ENCODE data around the gene ZNF277. TPM values are rescaled to one million over a fixed set of nuclear protein-coding genes. Genes with fewer than 3 reads are reported as not detected.

Gene ZNF277
- total and polyA plus RNA-seq, 10 of the 15 experiments (the other 5 are each of a cell fraction or from before 2014, with no cell fraction given), result 10.6 to 33.9 (median 22.0) TPM

DNA sequence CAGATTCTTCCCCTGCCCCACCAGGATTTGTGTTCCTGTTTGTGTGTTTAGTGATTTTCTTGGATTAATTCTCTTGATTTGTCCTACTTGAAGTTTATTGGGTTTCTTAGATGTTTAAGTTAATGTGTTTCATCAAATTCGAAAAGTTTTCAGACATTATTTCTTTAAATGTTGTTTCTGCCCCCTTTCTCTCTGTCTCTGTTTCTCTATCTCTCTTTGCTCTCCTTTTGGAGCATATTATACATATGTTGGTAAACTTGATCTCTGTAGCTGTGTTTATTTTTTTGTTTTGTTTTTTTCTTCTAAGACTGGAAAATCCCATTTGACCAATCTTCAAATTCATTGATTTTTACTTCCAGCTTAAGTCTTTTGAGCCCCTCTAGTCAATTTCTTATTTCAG, 115.6 kb downstream of the ZNF277 start:
- POLR2A ChIA-PET, result no interaction called here
- TF ChIP-seq MEF2B (IDR thresholded peaks at IDR 0.05; ENCODE audit: partially characterized antibody, poor library complexity, severe bottlenecking) (no peak), SMARCA5 (IDR thresholded peaks at IDR 0.05) (no peak), ZNF24 (IDR thresholded peaks at IDR 0.05) (no peak), RFX5 (IDR thresholded peaks at IDR 0.05; ENCODE audit: low read depth, low read length) (no peak), EZH2 (IDR thresholded peaks at IDR 0.05; ENCODE audit: borderline replicate concordance, control insufficient read depth, low read depth, low read length) (no peak), CBX3 (IDR thresholded peaks at IDR 0.05; ENCODE audit: borderline replicate concordance, low read depth) (no peak), HDGF (IDR thresholded peaks at IDR 0.05) (no peak), STAT3 (IDR thresholded peaks at IDR 0.05; ENCODE audit: low read depth, low read length) (no peak), RAD21 (IDR thresholded peaks at IDR 0.05; ENCODE audit: insufficient read depth, low read depth, low read length) (no peak), MTA2 (IDR thresholded peaks at IDR 0.05; ENCODE audit: low read depth) (no peak), NRF1 (conservative IDR thresholded peaks at IDR 0.05; ENCODE audit: low read depth, low read length) (no peak), ZBTB11 (CRISPR knock-in tag; IDR thresholded peaks at IDR 0.05) (no peak), NBN (IDR thresholded peaks at IDR 0.05) (no peak), BRCA1 (IDR thresholded peaks at IDR 0.05; ENCODE audit: low read depth, low read length) (no peak)
- TF ChIP-seq, protein P1, sequence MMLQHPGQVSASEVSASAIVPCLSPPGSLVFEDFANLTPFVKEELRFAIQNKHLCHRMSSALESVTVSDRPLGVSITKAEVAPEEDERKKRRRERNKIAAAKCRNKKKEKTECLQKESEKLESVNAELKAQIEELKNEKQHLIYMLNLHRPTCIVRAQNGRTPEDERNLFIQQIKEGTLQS (IDR thresholded peaks at IDR 0.05; ENCODE audit: borderline replicate concordance, extremely low read depth, low read depth, low read length), result no peak
- TF ChIP-seq, protein P2, sequence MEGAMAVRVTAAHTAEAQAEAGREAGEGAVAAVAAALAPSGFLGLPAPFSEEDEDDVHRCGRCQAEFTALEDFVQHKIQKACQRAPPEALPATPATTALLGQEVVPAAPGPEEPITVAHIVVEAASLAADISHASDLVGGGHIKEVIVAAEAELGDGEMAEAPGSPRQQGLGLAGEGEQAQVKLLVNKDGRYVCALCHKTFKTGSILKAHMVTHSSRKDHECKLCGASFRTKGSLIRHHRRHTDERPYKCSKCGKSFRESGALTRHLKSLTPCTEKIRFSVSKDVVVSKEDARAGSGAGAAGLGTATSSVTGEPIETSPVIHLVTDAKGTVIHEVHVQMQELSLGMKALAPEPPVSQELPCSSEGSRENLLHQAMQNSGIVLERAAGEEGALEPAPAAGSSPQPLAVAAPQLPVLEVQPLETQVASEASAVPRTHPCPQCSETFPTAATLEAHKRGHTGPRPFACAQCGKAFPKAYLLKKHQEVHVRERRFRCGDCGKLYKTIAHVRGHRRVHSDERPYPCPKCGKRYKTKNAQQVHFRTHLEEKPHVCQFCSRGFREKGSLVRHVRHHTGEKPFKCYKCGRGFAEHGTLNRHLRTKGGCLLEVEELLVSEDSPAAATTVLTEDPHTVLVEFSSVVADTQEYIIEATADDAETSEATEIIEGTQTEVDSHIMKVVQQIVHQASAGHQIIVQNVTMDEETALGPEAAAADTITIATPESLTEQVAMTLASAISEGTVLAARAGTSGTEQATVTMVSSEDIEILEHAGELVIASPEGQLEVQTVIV (IDR thresholded peaks at IDR 0.05; ENCODE audit: borderline replicate concordance, partially characterized antibody), result no peak

More for the DNA sequence above, 115.6 kb downstream of the ZNF277 start:
- intact Hi-C loops (cut with micrococcal nuclease; ENCODE audit: unreplicated experiment), result no loop called here
- no peak overlapping the region for H3K4me2 ChIP-seq (ENCODE audit: control insufficient read depth, insufficient read depth)
- SMC1A ChIA-PET (ENCODE audit: uncharacterized antibody, unreplicated experiment), result no interaction called here
- DNase-seq (ENCODE audit: low read depth, low spot score) (no peak), FAIRE-seq (no peak), ATAC-seq (no peak)
- no TSS peak for BruUV-seq (replicated peaks)
- H3K27ac ChIP-seq (ENCODE audit: control insufficient read depth, insufficient read depth), result no peak overlapping the region
- no peaks in the 10 kb centered on the region; a peak in 1 of 4 replicates for H3K36me3 ChIP-seq (ENCODE audit: control insufficient read depth in 2 of 2, insufficient read depth in 2 of 2, low read length in 1 of 2)
- CTCF ChIA-PET, result no interaction called here
- no peaks in the 10 kb centered on the region for H3K4me1 ChIP-seq (ENCODE audit: control insufficient read depth, insufficient read depth, low read length)
- no peak overlapping the region for H3K4me3 ChIP-seq
- RAD21 ChIA-PET (ENCODE audit: unreplicated experiment), result no interaction called here
- no peaks in the 10 kb centered on the region for H3K9me3 ChIP-seq (replicated peaks; ENCODE audit: control insufficient read depth, insufficient read depth, low read length)
- in situ Hi-C loops (cut with MboI), result no loop called here
- H2AFZ ChIP-seq (ENCODE audit: control insufficient read depth, low read depth, low read length), result no peak overlapping the region
- 50% methylated on average over 1 of the region's 1 CpG for WGBS (ENCODE audit: insufficient coverage, insufficient replicate concordance, low lambda C conversion rate, missing lambda C conversion rate)
- H3K9ac ChIP-seq (ENCODE audit: control insufficient read depth, insufficient read depth, low read length), result no peak overlapping the region
- no peaks in the 10 kb centered on the region for H4K20me1 ChIP-seq (ENCODE audit: control insufficient read depth, insufficient read depth)
- H3K79me2 ChIP-seq (ENCODE audit: control insufficient read depth, insufficient read depth, low read length), result no peaks in the 10 kb centered on the region
- no peaks in the 10 kb centered on the region for H3K27me3 ChIP-seq (replicated peaks in 1 of 2; ENCODE audit: control insufficient read depth in 2 of 2, insufficient read depth in 2 of 2, low read length in 1 of 2)
